Femur (tissue), 1 donor: ENCODE data around the gene SEMA3C.

ENCODE experiments used
- DNase-seq: peaks from one replicate; pipeline ENCODE4 v3.0.0-alpha.2; 2017

SEMA3C gene

DNA sequence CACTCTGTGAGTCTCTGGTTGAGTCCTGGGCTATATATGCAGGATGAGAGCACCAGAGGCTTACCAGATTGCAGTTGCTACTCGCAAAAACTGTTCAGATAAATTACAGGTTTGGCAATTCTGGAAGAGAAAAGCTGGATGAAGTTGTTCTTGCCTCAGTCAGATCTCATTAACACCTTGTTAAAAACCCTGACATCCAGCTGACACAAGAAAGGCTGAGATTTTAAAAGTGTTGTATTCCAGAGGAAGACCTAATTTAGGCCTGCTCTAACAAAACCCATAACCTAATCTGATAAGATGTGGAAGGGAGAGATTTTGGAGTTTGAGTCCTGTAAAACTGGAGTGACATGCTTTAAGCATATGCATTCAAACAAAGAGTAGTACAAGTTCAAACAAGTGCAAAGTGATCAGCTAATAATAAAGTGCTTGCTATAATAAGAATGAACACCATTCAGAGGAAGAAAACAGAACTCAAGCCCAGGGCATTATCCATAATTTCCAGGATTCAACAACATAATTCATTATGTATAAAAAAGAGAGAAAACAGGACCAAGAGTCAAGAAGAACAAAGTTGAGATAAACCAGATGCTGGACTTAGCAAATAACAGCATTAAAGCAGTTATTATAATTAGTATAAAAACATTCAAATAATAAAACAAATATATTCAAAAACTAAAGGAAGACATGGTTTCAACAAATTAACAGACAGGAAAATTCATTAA is 144.9 kb downstream of the SEMA3C start:
- no peak for DNase-seq

GRCh38 chr7:80772347-80772993 is 146.4 kb downstream of the SEMA3C start:
- DNase-seq: no peak

DNA sequence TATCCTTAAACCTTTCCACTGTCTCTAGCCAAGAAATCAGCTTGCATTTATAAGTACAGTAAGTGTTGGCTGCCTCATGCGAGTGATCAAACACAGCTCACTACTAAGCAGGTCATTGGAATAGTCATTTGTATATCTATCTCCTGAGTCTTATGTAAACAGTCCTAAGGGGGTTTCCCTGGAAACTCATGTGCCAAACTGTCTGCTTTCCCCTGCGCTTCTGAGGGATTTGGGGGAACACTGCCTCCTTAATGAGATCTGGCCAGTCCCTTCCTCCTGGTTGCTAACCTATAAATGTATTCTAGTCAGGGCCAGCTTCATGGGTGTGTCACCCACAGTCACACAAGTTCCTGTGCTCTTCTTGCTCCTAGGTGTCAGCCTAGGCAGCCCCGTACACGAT is 147.3 kb downstream of the SEMA3C start:
- DNase-seq: peak; percentile 26

GRCh38 chr7:80770675-80771081 is 148.2 kb downstream of the SEMA3C start:
- no peak for DNase-seq

DNA sequence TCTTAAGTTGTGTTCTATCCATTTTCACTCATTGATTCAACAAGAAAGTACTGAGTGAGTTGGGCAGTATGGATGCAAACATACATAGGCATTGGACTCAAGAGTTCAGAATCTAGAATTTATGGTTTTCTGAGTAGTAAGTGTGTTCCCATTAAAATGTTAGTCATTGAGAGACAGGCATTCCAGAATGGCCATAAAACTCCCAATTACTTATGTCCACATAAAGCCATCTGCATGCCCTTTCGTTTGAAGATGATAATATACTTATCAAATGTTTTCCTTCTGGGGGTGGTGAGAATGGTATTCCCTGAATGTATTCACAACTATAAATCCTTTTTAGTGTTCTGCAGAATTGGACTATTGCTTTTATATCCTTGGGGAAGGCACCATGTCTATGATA is 148.8 kb downstream of the SEMA3C start:
- no peak for DNase-seq

DNA sequence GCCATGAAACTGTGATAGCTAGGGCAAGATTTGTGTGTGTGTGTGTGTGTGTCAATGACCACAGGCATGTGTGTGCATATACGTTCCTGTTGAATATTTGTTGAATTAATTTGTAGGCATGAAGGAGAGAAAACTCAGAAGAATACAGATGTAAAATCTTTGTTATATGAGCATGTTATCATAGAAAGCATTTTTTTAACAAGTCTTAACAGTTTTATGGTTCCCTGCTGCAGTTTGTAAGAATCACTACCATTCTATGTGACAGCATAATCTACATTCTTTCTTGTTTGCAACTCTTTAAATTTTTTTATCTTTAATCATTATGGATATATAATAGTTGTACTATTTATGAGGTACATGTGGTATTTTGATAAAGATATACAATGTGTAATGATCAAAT is 150.1 kb downstream of the SEMA3C start:
- DNase-seq: no peak

- no peak for DNase-seq
Observed at GRCh38 chr7:80767654-80768053, 151.2 kb downstream of the SEMA3C start.

- no peak for DNase-seq
Observed at GRCh38 chr7:80766724-80767123, 152.1 kb downstream of the SEMA3C start.

DNA sequence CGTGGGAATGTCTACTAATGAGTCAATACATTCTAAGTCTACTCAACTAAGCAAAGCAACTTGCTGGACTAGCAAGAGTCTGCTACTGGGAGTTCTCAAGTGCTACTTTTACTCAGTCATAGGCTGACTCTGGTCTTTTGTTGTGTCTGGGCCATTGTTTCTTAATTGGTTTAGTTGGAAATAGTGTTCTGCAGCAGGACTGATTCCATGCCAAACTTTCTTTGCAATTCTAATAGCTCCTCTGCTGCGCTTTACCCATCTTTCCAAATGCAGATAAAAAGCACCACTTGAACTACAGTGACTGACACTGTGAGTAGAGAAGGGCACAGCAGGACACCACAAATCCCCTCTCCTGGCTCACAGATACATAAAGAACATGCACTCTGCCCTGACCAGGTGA is 154.7 kb downstream of the SEMA3C start:
- DNase-seq: no peak

DNA sequence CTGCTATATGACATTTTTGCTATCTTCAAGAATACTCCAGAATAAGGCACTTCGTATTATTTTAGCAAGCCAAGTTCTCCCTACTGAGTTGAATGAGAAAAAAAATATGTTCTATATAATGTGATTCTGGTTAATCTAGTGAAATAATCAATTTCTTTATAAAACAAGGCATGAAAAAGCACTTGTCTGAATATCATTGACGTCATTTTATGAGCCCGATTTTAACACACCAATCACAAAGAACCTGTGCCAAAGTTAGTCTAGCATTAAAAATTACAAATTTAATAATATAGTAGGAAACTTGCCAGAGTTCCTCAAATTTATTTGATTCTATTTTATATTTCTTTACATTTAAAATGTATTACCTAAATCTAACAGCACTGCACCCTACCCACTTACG is 155.1 kb downstream of the SEMA3C start:
- no peak for DNase-seq

DNA sequence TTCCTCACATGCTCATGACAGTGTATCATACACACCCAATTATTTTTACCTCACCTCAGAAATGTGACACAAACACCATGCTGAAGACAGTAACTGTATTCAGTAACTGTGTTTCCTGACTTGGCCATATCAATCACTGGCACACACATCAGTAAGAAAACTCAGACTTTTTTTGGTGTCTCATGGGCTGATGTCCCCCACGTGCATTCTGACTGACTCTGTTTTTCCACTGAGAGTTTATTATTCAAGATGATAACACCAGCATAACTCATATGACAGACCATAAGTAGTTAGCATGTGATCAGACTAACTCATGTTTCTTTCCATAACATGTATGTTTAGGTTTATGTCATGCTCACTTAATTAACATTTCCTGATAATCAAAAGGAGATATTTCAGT is 155.6 kb downstream of the SEMA3C start:
- no peak for DNase-seq

DNA sequence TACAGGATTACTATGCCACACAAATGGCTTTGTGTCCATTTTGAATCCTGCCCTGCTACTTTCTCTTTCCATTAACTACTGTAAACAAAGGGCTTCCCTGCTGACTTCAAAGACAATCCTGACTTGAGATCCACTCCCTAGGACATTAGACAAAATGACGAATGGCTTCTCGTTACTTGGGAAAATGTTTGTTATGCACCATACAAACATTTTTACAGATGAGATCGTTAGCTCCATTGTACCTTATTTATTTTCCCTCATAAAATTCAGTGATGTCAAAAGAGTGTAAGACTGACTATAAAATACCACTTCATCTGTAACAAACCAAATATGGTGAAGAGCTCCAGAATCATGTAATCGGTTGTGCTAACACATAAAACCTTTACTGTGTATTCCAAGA is 158.6 kb downstream of the SEMA3C start:
- DNase-seq: no peak

DNA sequence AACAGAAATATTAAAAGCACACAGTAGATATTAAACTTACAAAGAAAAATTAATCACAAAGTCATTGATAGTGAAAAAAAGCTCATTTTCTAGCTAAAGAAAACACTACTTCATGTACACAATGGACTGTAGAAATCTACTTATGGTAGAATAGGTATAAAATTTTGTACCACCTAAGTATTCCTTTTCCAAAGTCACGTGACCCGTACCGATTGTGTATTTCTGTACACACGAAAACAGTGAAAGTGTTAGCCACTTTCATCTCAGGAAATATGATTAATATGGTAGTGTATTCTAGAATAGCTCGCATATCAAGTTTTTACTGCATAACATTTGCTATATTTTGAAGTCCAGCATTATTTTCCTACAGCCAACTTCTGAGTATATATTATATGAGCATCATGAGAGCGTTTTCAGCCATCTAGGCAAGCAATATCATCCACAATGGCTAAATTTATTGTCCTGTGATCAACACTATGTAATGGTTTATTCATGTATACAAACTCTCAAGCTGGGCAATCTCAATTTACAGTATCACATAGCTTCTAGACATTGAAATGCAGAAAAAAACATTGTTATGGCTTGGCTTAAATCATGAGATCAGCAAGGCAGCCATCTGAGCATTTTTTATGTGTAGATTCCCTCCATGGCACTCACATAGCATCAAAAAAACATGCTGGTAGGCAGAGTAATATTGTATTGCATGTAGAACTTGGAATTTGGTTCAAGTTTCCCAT is 165.7 kb downstream of the SEMA3C start:
- DNase-seq: no peak

DNA sequence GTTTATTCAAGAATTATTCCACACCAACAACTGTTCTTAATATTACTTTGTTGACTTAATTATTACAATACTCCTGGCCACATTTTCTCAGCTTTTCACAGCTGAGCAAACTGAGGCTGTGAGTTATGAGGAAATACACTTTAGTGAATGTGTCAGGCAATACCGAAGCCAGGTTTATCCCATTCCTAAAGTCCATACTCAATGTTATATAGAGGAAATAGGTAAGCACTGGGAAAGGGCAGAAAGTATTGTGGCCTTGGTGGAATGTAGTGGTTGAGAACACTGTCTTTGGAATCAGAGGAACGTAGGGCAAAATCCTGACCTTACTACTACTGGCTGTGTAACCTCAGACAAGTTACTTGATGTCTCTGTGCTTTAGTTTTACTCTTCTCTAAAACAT is 169.6 kb downstream of the SEMA3C start:
- no peak for DNase-seq

DNA sequence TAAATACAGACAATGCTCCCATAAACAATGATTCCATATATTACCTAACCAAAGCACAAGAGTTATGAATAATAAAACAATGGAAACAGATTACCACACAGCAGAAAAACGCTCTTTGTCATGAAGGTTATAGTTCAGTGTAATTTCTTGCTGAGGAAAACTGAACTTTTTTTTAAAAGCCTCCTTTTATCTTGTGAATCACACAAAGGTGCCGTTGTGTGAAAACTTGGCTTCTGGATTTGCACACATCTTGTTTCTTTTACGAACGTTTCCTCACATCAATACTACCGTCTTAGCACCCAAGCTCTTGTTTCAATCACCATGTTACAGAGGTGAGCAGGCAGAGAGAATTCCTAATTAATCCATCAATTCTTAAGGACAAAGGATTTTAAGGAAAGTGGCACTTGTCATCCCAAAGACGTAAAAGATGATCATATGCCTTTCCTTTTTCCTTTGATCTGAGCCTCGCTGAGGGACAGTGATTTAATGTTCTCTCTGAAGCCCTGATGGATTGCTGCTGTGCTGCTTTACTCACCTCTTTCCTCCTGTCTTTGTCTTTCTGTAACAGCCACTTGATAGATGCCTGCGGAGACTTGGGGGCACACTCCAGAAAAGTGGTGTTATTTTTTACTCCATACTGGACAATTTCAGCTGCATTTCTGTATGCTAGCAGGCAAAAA is 170.3 kb downstream of the SEMA3C start:
- no peak for DNase-seq

GRCh38 chr7:80740778-80741545 is 177.9 kb downstream of the SEMA3C start:
- DNase-seq: no peak

GRCh38 chr7:80736371-80737125 is 182.3 kb downstream of the SEMA3C start:
- no peak for DNase-seq

DNA sequence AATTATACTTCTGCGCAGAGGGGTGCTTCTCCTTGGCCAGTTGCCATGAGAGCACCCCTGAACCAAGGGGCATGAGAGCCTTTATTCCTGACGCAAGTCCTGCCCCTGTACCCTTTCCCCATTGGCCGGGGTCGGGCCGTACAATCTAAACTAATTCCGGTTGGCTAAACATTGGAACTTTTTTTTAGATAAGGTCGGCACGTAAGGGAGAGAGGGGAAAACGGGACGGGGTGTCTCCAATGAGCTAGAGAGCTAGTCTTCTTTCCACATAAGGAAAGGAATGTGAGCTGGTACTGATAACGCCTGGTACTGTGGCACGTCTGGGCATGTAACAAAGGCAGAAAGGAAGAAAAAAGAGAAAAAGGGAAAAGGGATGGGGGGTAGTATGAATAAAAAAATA is 183.5 kb downstream of the SEMA3C start:
- DNase-seq: no peak

DNA sequence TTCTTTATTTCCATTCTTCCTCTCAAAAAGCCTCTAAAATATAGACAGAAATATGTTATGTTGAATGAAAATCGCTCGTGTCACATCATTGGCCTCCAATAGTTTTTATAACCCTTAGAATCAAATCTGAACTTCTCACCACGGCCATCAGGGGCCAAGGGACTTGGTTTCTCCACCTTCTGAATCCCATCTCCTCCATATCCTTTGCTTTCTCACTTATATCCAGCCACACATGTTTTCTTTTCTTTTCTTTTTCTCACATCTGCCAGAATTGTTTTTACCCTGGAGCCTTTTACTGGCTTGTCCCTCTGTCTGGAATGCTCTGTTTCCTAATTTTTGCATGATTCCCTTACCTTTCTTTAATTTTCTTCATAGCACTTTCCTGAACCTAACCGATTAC is 184.8 kb downstream of the SEMA3C start:
- DNase-seq: no peak

- no peak for DNase-seq
Observed at GRCh38 chr7:80733333-80733915, 185.4 kb downstream of the SEMA3C start.

DNA sequence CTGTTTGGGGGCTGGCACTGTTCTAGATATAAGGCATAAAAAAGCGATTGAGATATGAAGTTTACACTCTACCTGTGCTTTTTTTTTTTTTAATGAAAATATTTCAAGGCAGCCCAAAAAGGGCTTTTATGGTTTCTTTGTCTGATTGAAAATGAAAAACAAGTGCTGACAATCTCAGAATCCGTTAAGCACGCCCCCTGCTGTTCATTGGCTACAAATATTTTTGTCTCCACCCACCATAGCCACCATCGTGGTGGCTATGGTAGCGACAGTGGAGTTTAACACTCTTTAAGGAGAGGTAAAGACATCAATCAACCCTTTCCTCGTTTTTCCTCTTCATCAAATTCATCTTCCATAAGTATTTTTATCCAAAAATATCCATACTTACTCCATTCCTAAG is 186.2 kb downstream of the SEMA3C start:
- DNase-seq: no peak

GRCh38 chr7:80731281-80731680 is 187.6 kb downstream of the SEMA3C start:
- no peak for DNase-seq
